Stomach (tissue), 4 donors: ENCODE data around the gene MYH11.
A peak's percentile ranks its signal among the peaks of the same experiment; 100 is the strongest.

Source experiments
- CTCF ChIP-seq, 7 experiments: fragments of 450-650 bp in 4 of 7; fragments of 200-600 bp in 3 of 7; sonication (generic) in 3 of 7; IDR thresholded peaks; one replicate each; pipeline ENCODE4 v1.5.1; 2016 to 2019; ENCODE audit warnings: antibody characterized with exemption in 7 of 7, control low read depth in 2 of 7, mild to moderate bottlenecking in 1 of 7
- EP300 ChIP-seq: sonication (generic); formaldehyde crosslinking; IDR thresholded peaks from one replicate; pipeline ENCODE4 v1.6.1; 2017; ENCODE audit warnings: antibody characterized with exemption
- POLR2A ChIP-seq, 4 donors: fragments of 450-650 bp; IDR thresholded peaks; one replicate each; pipeline ENCODE4 v1.6.1; 2016; ENCODE audit warnings: antibody characterized with exemption in 4 of 4, control low read depth in 2 of 4, mild to moderate bottlenecking in 1 of 4, moderate library complexity in 1 of 4
- POLR2AphosphoS5 ChIP-seq, 3 donors: sonication (generic); formaldehyde crosslinking; IDR thresholded peaks; one replicate each; pipeline ENCODE4 v1.6.1; 2016; ENCODE audit warnings: antibody characterized with exemption in 3 of 3

DNA sequence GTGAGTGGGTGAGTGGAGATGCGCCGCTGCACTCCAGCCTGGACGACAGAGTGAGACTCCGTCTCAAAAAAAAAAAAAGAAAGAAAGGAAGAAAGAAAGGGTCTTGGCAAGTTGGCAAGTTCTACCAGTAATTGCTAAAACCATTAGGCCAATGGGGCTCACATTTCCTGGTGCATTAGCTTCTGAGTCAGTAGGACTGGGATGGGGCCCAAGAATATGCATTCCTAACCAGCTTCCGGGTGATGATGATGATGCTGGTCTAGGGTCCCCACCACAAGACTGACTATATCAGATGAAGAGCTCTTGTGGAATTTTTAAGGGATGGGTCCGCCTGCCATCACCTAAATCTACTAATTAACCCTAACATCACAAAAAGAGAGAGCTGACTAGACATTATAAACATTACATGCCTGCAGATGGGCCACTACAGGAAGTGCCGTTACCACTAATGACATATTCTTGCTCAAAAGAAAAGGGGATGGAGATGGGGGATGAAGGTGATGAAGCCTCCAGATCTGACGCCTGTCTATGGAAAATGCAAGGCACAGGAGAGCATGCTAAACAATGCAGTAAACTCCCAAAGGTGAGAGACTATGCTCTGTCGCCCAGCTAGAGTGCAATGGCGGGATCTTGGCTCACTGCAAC lies 13.1 kb downstream of the MYH11 start:
- TF ChIP-seq CTCF (IDR thresholded peaks at IDR 0.05) (no peak), POLR2A (IDR thresholded peaks at IDR 0.05) (no peak), POLR2AphosphoS5 (IDR thresholded peaks at IDR 0.05) (peak in 1 of 3 donors; percentile 23), EP300 (no peak)
